GM12875 (cell line): ENCODE results near the gene KIT.

Experiments
- H3K4me3 ChIP-seq: one replicate; pipeline ENCODE4 v1.5.1; 2011; ENCODE audit warnings: low read depth, low read length, control low read depth
- TF ChIP-seq, protein P1 (sequence below): IDR thresholded peaks from 2 replicates; pipeline ENCODE4 v1.5.1; 2011; ENCODE audit warnings: low read depth, mild to moderate bottlenecking, control low read depth, inconsistent platforms, low read length, moderate library complexity, borderline replicate concordance; ENCODE audit not compliant: insufficient read depth

KIT gene

DNA sequence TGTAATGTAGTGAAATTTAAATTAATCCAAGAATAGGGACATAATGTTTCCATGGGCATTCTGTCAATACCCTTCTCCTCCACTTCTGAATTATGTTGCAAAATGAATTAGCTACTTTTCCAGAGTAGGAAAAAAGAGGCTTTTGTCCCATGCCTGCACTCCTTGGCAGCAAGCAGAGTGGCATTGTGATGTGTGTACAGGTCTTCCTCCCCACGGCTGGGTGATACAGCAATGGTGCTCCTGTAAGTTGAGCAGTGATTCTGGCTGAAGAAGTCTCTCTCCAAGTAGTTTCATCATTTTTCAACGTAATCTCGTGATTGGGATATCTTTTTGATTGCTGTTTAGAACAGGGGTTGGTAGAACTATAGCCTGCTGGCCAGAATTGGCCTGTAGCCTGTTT, 59.9 kb downstream of the KIT start:
- no peak overlapping the region for H3K4me3 ChIP-seq
- TF ChIP-seq, protein P1, sequence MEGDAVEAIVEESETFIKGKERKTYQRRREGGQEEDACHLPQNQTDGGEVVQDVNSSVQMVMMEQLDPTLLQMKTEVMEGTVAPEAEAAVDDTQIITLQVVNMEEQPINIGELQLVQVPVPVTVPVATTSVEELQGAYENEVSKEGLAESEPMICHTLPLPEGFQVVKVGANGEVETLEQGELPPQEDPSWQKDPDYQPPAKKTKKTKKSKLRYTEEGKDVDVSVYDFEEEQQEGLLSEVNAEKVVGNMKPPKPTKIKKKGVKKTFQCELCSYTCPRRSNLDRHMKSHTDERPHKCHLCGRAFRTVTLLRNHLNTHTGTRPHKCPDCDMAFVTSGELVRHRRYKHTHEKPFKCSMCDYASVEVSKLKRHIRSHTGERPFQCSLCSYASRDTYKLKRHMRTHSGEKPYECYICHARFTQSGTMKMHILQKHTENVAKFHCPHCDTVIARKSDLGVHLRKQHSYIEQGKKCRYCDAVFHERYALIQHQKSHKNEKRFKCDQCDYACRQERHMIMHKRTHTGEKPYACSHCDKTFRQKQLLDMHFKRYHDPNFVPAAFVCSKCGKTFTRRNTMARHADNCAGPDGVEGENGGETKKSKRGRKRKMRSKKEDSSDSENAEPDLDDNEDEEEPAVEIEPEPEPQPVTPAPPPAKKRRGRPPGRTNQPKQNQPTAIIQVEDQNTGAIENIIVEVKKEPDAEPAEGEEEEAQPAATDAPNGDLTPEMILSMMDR: no peak

DNA sequence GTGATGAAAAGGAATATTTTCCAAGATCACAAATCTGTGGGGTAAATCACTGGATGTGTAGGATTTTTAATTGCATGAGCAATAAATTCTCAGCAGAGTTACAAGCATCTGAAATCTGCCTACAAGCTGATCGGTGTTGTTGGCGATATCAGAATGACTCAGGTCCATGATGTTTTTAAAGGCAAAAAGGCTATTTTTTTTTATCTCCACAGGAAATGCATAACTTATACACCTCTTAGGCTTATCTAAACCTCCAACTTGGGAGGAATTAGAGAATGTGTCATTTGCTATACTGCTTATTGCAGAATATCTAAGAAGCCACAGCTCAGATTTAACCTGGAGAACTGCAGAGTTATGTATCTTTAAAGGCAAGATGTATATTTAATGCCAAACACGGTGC, 61.6 kb downstream of the KIT start:
- TF ChIP-seq, protein P1: no peak
- H3K4me3 ChIP-seq: no peak overlapping the region

DNA sequence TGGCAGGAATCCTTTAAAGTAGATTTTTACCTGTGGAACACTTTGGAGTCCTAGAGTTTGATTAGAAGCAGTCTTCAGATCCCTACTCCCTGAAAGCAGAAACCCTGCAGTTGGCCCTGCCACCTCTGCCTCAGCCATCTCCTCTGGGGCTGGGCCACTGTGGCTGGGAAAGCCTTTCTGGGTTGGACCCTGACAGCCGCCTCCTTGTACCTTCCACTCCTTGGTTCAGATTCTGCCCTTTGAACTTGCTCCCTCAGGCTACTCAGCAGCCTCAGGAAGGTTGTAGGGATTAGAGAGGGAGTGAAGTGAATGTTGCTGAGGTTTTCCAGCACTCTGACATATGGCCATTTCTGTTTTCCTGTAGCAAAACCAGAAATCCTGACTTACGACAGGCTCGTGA, 65.5 kb downstream of the KIT start:
- no peak overlapping the region for H3K4me3 ChIP-seq
- TF ChIP-seq, protein P1: no peak

DNA sequence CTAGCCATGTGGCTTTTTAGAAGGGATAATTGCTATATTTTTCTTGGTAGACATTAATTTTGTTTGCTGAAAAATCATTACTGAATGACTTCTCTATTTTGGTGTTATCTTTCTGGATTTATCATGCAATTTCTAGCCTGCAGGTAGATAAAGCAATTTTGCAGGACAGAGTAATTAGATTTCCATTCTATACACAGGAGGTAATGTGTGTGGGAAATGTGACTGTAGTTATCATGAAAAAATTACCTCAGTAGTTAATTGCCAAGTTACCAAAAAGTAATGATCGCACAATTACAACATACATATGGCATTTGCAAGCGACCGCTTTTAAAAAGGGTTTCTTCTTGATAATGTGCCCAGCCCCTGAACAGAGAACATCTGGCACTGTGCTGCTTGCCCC, 66.1 kb downstream of the KIT start:
- H3K4me3 ChIP-seq: no peak overlapping the region
- TF ChIP-seq, protein P1: no peak

DNA sequence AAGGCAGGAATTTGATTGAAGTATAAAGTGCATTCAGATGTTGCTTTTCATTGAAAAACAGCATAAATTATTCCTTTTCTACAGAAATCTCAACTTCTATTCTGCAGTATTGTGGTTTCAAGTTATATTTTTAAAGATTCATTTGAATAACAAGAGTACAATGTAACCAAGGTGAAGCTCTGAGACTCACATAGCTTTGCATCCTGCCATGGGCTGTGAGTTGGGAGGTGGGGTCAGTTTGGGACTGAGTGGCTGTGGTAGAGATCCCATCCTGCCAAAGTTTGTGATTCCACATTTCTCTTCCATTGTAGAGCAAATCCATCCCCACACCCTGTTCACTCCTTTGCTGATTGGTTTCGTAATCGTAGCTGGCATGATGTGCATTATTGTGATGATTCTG, 69.2 kb downstream of the KIT start:
- no peak overlapping the region for H3K4me3 ChIP-seq
- TF ChIP-seq, protein P1: no peak

DNA sequence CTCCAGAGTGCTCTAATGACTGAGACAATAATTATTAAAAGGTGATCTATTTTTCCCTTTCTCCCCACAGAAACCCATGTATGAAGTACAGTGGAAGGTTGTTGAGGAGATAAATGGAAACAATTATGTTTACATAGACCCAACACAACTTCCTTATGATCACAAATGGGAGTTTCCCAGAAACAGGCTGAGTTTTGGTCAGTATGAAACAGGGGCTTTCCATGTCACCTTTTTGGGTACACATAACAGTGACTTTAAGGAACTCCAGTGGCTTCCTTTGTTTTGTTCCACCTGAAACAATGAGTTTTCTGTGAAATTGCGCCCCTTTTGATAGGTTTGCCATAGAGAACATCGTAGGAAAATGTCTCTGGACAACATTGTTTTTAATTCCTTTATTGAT, 69.6 kb downstream of the KIT start:
- TF ChIP-seq, protein P1: no peak

DNA sequence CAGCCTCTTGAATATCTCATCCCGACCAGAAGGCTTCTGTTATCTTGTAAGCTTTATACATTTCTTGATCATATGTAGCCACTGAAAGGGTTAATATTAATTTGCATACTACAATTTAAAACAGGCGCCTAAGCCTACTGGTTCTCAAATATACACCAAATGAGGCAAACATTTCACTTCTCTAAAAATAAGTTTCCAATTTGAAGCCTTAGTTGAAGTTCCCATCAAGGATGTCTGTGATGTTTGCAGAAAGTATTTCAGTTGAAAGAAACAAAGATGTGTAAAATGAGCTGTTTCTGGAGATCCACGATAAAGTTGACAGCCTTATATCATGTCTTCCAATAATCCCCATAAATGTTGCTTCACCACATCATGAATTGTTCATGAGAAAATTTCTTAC, 70.6 kb downstream of the KIT start:
- H3K4me3 ChIP-seq: no peak overlapping the region
- TF ChIP-seq, protein P1: no peak

More for the DNA sequence above, 69.6 kb downstream of the KIT start:
- H3K4me3 ChIP-seq: no peak overlapping the region
